Mononuclear cell (primary cell): ENCODE data around the gene EEF1AKMT4. TPM values are rescaled to one million over a fixed set of nuclear protein-coding genes. Genes with fewer than 3 reads are reported as not detected.

ENCODE experiments used
- H3K27me3 ChIP-seq: 2 replicates; pipeline ENCODE4 v1.6.0; 2011; ENCODE audit warnings: low read length, control low read depth; ENCODE audit not compliant: insufficient read depth
- H3K4me1 ChIP-seq: 2 replicates; pipeline ENCODE4 v1.5.1; 2011; ENCODE audit warnings: mild to moderate bottlenecking, low read length, control low read depth; ENCODE audit not compliant: insufficient read depth
- H3K4me3 ChIP-seq: 2 replicates; pipeline ENCODE4 v1.5.1; 2011; ENCODE audit warnings: mild to moderate bottlenecking, low read length, moderate library complexity
- H3K9me3 ChIP-seq: 2 replicates; pipeline ENCODE4 v1.5.1; 2011; ENCODE audit warnings: low read depth, mild to moderate bottlenecking, control low read depth, low read length
- total RNA-seq: library from RNA; depleted of rRNA; stranded (reverse); fragments of >200 nt; gene quantifications from one replicate; pipeline ENCODE4 v1.2.3, GENCODE V29; 2012

Gene EEF1AKMT4
- total RNA-seq, 1 donor, result 0.52 TPM

DNA sequence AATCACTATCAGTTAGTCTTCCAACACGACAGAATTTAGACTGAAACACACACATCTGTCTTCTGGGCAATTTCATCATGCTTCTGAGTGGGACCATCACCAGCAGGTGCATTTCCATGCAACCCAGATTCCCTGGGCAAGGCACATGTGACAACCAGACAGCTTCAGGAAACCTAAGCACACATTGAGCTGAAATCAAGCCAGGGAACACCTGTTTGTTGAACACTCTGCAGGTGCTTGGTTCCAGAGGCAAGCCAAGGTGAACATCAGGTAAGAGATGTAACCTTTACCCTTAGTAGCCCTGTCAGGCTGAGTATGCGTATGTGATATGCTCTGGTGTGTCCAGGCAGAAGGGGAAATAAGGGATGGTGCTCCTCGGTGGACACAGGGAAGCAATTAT is 46.3 kb downstream of the EEF1AKMT4 start:
- peaks cover 18% of the 10 kb centered on the region for H3K4me1 ChIP-seq
- no peaks in the 10 kb centered on the region for H3K27me3 ChIP-seq
- no peak overlapping the region for H3K4me3 ChIP-seq
- H3K9me3 ChIP-seq, result no peaks in the 10 kb centered on the region

DNA sequence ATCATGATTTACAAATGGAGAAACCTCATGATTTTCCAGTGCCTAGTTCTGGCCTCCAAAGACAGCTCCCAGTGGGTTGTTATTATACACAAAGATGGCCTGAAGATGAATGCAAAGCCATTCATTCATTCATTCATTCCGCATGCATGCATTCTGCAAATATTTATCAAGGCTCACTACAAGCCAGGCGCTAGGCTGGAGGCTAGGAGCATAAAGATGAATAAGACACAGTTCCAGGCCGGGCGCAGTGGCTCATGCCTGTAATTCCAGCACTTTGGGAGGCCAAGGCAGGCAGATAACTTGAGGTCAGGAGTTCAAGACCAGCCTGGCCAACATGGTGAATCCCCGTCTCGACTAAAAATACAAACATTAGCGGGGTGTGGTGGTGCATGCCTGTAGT is 47.1 kb downstream of the EEF1AKMT4 start:
- H3K9me3 ChIP-seq, result no peaks in the 10 kb centered on the region
- peaks cover 21% of the 10 kb centered on the region for H3K4me1 ChIP-seq
- H3K27me3 ChIP-seq, result no peaks in the 10 kb centered on the region

GRCh38 chr3:184298759-184299487 is 49.5 kb downstream of the EEF1AKMT4 start, which contains the start of gene PSMD2:
TSS of gene PSMD2 (plus strand) at chr3:184299241. CDS start at chr3:184299267, 26 bp downstream.
- H3K9me3 ChIP-seq, result no peaks in the 10 kb centered on the region
- peaks cover 21% of the 10 kb centered on the region for H3K4me1 ChIP-seq
- no peaks in the 10 kb centered on the region for H3K27me3 ChIP-seq
- H3K4me3 ChIP-seq, result peak within 1 kb of the TSS; percentile 70

More for the DNA sequence above, 47.1 kb downstream of the EEF1AKMT4 start:
- no peak overlapping the region for H3K4me3 ChIP-seq

- Histone ChIP-seq H3K4me1 (peaks cover 21% of the 10 kb centered on the region), H3K4me3 (peak overlapping the region; percentile 70), H3K9me3 (no peaks in the 10 kb centered on the region), H3K27me3 (no peaks in the 10 kb centered on the region)
Observed at GRCh38 chr3:184299488-184300377, 50.3 kb downstream of the EEF1AKMT4 start.

DNA sequence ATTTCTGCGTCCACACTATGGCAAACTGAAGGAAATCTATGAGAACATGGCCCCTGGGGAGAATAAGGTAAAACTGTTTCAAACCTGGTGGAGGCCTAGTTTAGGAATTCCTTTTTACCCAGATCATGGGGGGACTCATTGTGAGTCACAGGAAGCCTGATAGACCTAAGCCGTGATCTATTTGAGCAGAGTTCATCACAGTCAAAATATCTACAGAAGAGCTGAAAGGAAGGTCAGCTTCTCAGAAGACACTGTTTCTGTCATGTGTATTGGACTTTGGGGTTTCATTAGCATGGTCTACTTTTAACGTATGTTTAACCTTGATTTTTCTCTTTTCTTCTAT is 50.9 kb downstream of the EEF1AKMT4 start:
- Histone ChIP-seq H3K9me3 (no peaks in the 10 kb centered on the region), H3K4me3 (no peak overlapping the region), H3K27me3 (no peaks in the 10 kb centered on the region), H3K4me1 (peaks cover 21% of the 10 kb centered on the region)

- Histone ChIP-seq H3K27me3 (no peaks in the 10 kb centered on the region), H3K4me1 (peaks cover 3% of the 10 kb centered on the region), H3K9me3 (no peaks in the 10 kb centered on the region), H3K4me3 (no peak overlapping the region)
Observed at GRCh38 chr3:184305577-184305976, 56.1 kb downstream of the EEF1AKMT4 start.

GRCh38 chr3:184306341-184306972 is 57.0 kb downstream of the EEF1AKMT4 start:
- H3K4me3 ChIP-seq, result no peak overlapping the region
- H3K27me3 ChIP-seq, result no peaks in the 10 kb centered on the region
- H3K9me3 ChIP-seq, result no peaks in the 10 kb centered on the region
- H3K4me1 ChIP-seq, result no peaks in the 10 kb centered on the region

- Histone ChIP-seq H3K27me3 (no peaks in the 10 kb centered on the region), H3K4me1 (no peaks in the 10 kb centered on the region), H3K4me3 (no peak overlapping the region), H3K9me3 (no peaks in the 10 kb centered on the region)
Observed at GRCh38 chr3:184307915-184308314, 58.4 kb downstream of the EEF1AKMT4 start.

Other genes with a start within 250 kb of the EEF1AKMT4 start
- gene ABCC5, start 231.8 kb upstream of the EEF1AKMT4 start, total RNA-seq, result 6.5 TPM
- not detected for gene HTR3D, start 217.9 kb upstream of the EEF1AKMT4 start, total RNA-seq
- gene HTR3C, start 196.6 kb upstream of the EEF1AKMT4 start, total RNA-seq, result not detected
- gene HTR3E, start 152.6 kb upstream of the EEF1AKMT4 start, total RNA-seq, result not detected
- gene EIF2B5, start 114.3 kb upstream of the EEF1AKMT4 start, total RNA-seq, result 41.0 TPM
- 18.3 TPM for gene DVL3, start 94.3 kb upstream of the EEF1AKMT4 start, total RNA-seq
- gene AP2M1, start 74.8 kb upstream of the EEF1AKMT4 start, total RNA-seq, result 167 TPM
- 39.7 TPM for gene ABCF3, start 63.5 kb upstream of the EEF1AKMT4 start, total RNA-seq
- gene VWA5B2, start 20.1 kb upstream of the EEF1AKMT4 start, total RNA-seq, result under 0.01 TPM
- 14.0 TPM for gene ALG3, start 710 bp upstream of the EEF1AKMT4 start, total RNA-seq
- gene CAMK2N2, start 11.9 kb downstream of the EEF1AKMT4 start, total RNA-seq, result not detected
- not detected for gene ECE2, start 26.4 kb downstream of the EEF1AKMT4 start, total RNA-seq
- 119 TPM for gene PSMD2, start 49.6 kb downstream of the EEF1AKMT4 start, total RNA-seq
- gene EIF4G1, start 64.9 kb downstream of the EEF1AKMT4 start, total RNA-seq, result 114 TPM
- gene FAM131A, start 87.9 kb downstream of the EEF1AKMT4 start, total RNA-seq, result 5.7 TPM
- gene CLCN2, start 111.9 kb downstream of the EEF1AKMT4 start, total RNA-seq, result 0.63 TPM
- gene POLR2H, start 112.0 kb downstream of the EEF1AKMT4 start, total RNA-seq, result 19.0 TPM
- not detected for gene THPO, start 128.5 kb downstream of the EEF1AKMT4 start, total RNA-seq
- gene CHRD, start 130.4 kb downstream of the EEF1AKMT4 start, total RNA-seq, result 0.31 TPM